Measurements from ENCODE around the gene MED28.
"Not testable (repeated sequence)": the region's sequence is repeated elsewhere in the genome, so short reads cannot be mapped to it uniquely, and the experiment has no call there.

MED28 gene

GRCh38 chr4:17614416-17615299 is at the start of gene MED28:
Gene MED28, plus strand, starts transcription at chr4:17614641. Its CDS starts 14 bp downstream, at chr4:17614655.
- DNase-seq, result peak; percentile 95

- DNase-seq, result no peak
Observed at GRCh38 chr4:17565846-17566245, 48.6 kb upstream of the MED28 start.

- DNase-seq, result no peak
Observed at GRCh38 chr4:17567271-17567670, 47.2 kb upstream of the MED28 start.

GRCh38 chr4:17574206-17574605 is 40.2 kb upstream of the MED28 start:
- DNase-seq, result no peak

GRCh38 chr4:17575177-17575576 is 39.3 kb upstream of the MED28 start:
- DNase-seq, result not testable (repeated sequence)

- peak; percentile 97 for DNase-seq
Observed at GRCh38 chr4:17576932-17577664, 37.3 kb upstream of the MED28 start, which contains the start of gene LAP3. Gene LAP3, plus strand, starts transcription at chr4:17577198. Its CDS starts 268 bp downstream, at chr4:17577466.

- peak; percentile 55 for DNase-seq
Observed at GRCh38 chr4:17577665-17578481, 36.6 kb upstream of the MED28 start.

- no peak for DNase-seq
Observed at GRCh38 chr4:17578482-17578891, 36.0 kb upstream of the MED28 start.

- no peak for DNase-seq
Observed at GRCh38 chr4:17580969-17581368, 33.5 kb upstream of the MED28 start.

GRCh38 chr4:17583276-17583675 is 31.2 kb upstream of the MED28 start:
- no peak for DNase-seq

GRCh38 chr4:17583941-17584340 is 30.5 kb upstream of the MED28 start:
- DNase-seq, result no peak

- DNase-seq, result no peak
Observed at GRCh38 chr4:17584521-17585213, 29.8 kb upstream of the MED28 start.

GRCh38 chr4:17587094-17587822 is 27.2 kb upstream of the MED28 start:
- DNase-seq, result no peak

- DNase-seq, result no peak
Observed at GRCh38 chr4:17589355-17589754, 25.1 kb upstream of the MED28 start.

GRCh38 chr4:17595471-17596005 is 18.9 kb upstream of the MED28 start:
- no peak for DNase-seq

GRCh38 chr4:17597517-17597916 is 16.9 kb upstream of the MED28 start:
- peak; percentile 24 for DNase-seq

- no peak for DNase-seq
Observed at GRCh38 chr4:17599826-17600225, 14.6 kb upstream of the MED28 start.

- no peak for DNase-seq
Observed at GRCh38 chr4:17605236-17605635, 9.2 kb upstream of the MED28 start.

- DNase-seq, result no peak
Observed at GRCh38 chr4:17613761-17614415, 553 bp upstream of the MED28 start.

- no peak for DNase-seq
Observed at GRCh38 chr4:17616283-17616682, 1.8 kb downstream of the MED28 start.

GRCh38 chr4:17618926-17619325 is 4.5 kb downstream of the MED28 start:
- DNase-seq, result no peak

Measured in NCI-H146 (cell line).